Ovary (tissue), 9 donors: ENCODE results near the gene HES4. TPM values are rescaled to one million over a fixed set of nuclear protein-coding genes. Genes with fewer than 3 reads are reported as not detected.

Experiments
- DNase-seq, 5 donors: peaks; one replicate each; pipeline ENCODE4 v3.0.0-alpha.2; 2019 to 2020
- H3K27ac ChIP-seq, 2 donors: fragments of 200-600 bp; one replicate each; pipeline versions ENCODE4 v1.5.1 to v1.8.0; 2019 to 2022
- H3K27me3 ChIP-seq: fragments of 200-600 bp; one replicate; pipeline ENCODE4 v1.8.0; 2022
- H3K36me3 ChIP-seq: fragments of 200-600 bp; sonication (generic); one replicate; pipeline ENCODE4 v1.5.1; 2019
- H3K4me1 ChIP-seq: one replicate; pipeline ENCODE4 v1.8.1; 2013; ENCODE audit warnings: mild to moderate bottlenecking, moderate library complexity; ENCODE audit not compliant: insufficient read depth
- H3K4me3 ChIP-seq: fragments of 200-600 bp; sonication (generic); one replicate; pipeline ENCODE4 v1.5.1; 2017
- H3K9me3 ChIP-seq, 2 donors: fragments of 200-600 bp in 1 of 2; sonication (generic) in 1 of 2; one replicate each; pipeline versions ENCODE4 v1.5.1 to v1.8.1; 2013 to 2019; ENCODE audit warnings: mild to moderate bottlenecking in 1 of 2, moderate library complexity in 1 of 2
- EP300 ChIP-seq: sonication (generic); formaldehyde crosslinking; IDR thresholded peaks from one replicate; pipeline ENCODE4 v1.6.1; 2017; ENCODE audit warnings: antibody characterized with exemption
- POLR2A ChIP-seq: fragments of 450-650 bp; IDR thresholded peaks from one replicate; pipeline ENCODE4 v1.6.1; 2017; ENCODE audit warnings: antibody characterized with exemption, mild to moderate bottlenecking, moderate library complexity
- WGBS, 3 donors: extraction: QIAGEN DNeasy Blood & Tissue Kit in 1 of 3; methylation state at CpG; one replicate each; pipeline versions ENCODE4 v1.1.5 to v1.1.7; 2013 to 2017; 5-methylcytosine and 5-hydroxymethylcytosine counted together
- intact Hi-C, 4 donors: fragments of 100-400 bp; cut with DNase I; formaldehyde crosslinking; loops; one replicate each; pipeline versions ENCODE4 v1.11.0 to v1.15.1; 2022 to 2023
- polyA plus RNA-seq, 2 donors: library from polyadenylated mRNA; stranded (reverse); fragments of 200-250 nt in 1 of 2; fragments of 350-450 nt in 1 of 2; fragmentation: Illumina TruSeq in 1 of 2; extraction: RNeasy Lipid Tissue Mini Kit (QIAGEN cat#74804) in 1 of 2; gene quantifications; one replicate each; pipeline ENCODE4 v1.2.3, GENCODE V29; 2013 to 2014
- total RNA-seq, 7 donors: library from RNA; depleted of rRNA in 2 of 7; stranded (reverse); fragments of >200 nt in 2 of 7; fragmentation: NEBNext Ultra II Directional in 3 of 7; extraction: Animal tissue kit (Norgen Biotek cat#: 25700) in 3 of 7; gene quantifications; one replicate each; pipeline versions ENCODE4 v1.1.0 to v1.2.4, GENCODE V29; 2016 to 2023
- TF ChIP-seq, protein P1 (sequence below), 3 donors: fragments of 450-650 bp in 2 of 3; fragments of 200-600 bp in 1 of 3; IDR thresholded peaks; one replicate each; pipeline versions ENCODE4 v1.5.1 to v1.8.0; 2016 to 2022; ENCODE audit warnings: antibody characterized with exemption in 3 of 3, mild to moderate bottlenecking in 1 of 3
- donor health status: DM: no; HTN: no; CAD: no; lungs with moderate emphysema.
- donor health status: DM: no; HTN: no; CAD: no.
- donor health status: Bipolar disorder and iron deficiency.
- donor health status: DM: yes; HTN: yes; CAD: no.
- donor health status: DM: no; HTN: no; CAD: no.
- donor health status: DM: yes; HTN: yes; CAD: no.

The HES4 gene
- total and polyA plus RNA-seq, 9 donors, result 4.5 to 76.2 (median 7.3) TPM; not detected in 1

DNA sequence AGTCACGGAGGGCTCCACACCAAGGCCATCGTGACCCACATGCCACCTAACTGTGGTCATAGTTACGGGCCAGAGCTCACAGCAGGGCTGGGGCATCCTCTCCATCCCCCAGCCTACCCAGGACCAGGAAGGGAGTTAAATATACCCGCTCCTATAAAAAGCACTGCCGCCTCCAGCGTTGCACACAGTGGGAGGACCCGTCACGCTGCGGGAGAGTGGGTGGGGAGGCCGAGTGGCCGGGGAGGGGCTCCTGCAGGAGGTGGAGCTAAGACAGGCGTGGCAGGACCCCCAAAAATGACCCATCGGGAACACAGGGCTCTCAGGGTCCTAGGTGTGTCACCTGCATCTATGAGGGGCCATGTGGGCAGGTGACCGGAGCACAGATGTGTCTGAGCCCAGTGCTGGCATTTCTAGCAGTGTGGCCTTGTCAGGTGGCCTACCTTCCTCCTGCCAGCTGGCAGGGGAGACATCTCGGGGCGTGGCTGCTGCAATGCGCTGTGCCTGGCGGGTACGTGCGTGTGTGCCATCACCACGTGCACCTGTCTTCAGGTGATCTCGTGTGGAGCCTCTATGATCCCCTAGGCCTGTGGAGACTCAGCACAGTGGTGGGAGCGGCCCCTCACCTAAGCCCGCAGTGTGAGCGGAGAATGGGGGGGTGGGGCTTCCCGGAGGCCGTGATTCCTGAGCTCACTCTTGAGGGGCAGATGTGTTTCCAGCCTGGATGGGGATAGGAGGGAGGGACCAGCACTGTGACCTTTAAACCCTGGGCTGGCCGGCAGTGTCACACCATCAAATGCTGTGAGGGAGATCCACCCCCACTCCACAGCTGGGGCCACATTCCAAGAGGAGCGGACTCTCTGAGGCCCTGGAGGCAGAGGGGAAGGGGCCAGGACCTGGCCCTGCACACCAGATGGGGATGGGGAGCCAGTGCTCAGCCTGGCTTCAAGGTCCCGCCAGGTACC lies 37.8 kb upstream of the HES4 start:
- H3K36me3 ChIP-seq, result no peaks in the 10 kb centered on the region
- DNase-seq, result no peak
- no peaks in the 10 kb centered on the region for H3K27me3 ChIP-seq
- intact Hi-C loops, result no loop called here
- H3K4me3 ChIP-seq, result no peak overlapping the region
- no peaks in the 10 kb centered on the region for H3K9me3 ChIP-seq
- H3K27ac ChIP-seq, result no peak overlapping the region
- peaks cover 9% of the 10 kb centered on the region for H3K4me1 ChIP-seq
- TF ChIP-seq EP300 (no peak), POLR2A (no peak)
- TF ChIP-seq, protein P1, sequence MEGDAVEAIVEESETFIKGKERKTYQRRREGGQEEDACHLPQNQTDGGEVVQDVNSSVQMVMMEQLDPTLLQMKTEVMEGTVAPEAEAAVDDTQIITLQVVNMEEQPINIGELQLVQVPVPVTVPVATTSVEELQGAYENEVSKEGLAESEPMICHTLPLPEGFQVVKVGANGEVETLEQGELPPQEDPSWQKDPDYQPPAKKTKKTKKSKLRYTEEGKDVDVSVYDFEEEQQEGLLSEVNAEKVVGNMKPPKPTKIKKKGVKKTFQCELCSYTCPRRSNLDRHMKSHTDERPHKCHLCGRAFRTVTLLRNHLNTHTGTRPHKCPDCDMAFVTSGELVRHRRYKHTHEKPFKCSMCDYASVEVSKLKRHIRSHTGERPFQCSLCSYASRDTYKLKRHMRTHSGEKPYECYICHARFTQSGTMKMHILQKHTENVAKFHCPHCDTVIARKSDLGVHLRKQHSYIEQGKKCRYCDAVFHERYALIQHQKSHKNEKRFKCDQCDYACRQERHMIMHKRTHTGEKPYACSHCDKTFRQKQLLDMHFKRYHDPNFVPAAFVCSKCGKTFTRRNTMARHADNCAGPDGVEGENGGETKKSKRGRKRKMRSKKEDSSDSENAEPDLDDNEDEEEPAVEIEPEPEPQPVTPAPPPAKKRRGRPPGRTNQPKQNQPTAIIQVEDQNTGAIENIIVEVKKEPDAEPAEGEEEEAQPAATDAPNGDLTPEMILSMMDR (IDR thresholded peaks at IDR 0.05), result no peak
- WGBS, 3 donors, result 83 to 87% (median 86%) methylated on average over 30 of the region's 30 CpGs

DNA sequence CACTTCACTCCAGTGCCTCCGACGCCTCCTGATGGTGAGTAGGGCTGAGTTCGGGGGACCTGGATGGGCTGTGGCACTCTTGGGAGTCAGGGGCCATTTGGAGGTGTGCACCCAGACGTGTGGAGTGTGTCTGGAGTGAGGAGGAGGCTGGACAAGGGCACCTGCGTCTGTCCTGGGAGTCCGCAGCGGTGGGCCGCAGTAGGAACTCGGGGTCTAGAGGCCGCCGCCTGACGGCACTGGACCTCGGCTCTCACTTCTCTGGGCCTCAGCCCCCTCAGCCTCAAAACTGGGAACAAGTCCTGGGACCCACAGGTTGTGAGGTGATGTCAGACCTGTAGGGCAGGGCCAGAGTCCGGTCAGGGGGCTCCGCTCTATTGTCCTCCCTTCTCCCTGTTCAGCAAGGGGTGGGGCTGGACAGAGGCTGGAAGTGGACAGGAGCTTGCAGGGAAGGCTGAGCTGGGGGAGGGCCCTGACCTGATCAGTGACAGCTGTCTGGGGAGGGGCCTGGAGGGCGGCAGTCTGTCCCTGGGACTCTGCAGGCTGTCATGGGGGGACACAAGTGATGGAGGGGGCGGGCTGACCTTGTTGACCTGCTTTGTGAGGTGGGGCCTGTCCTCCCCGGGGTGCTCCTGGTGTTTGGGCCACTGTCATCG lies 35.5 kb upstream of the HES4 start:
- H3K4me1 ChIP-seq, result peaks cover 9% of the 10 kb centered on the region
- intact Hi-C loops, result no loop called here
- no peaks in the 10 kb centered on the region for H3K9me3 ChIP-seq
- no peak overlapping the region for H3K27ac ChIP-seq
- WGBS, 3 donors, result 91 to 95% (median 94%) methylated on average over 19 of the region's 19 CpGs
- H3K4me3 ChIP-seq, result no peak overlapping the region
- TF ChIP-seq POLR2A (no peak), EP300 (no peak)
- TF ChIP-seq, protein P1 (IDR thresholded peaks at IDR 0.05), result no peak
- no peak for DNase-seq
- H3K27me3 ChIP-seq, result no peaks in the 10 kb centered on the region
- H3K36me3 ChIP-seq, result no peaks in the 10 kb centered on the region

DNA sequence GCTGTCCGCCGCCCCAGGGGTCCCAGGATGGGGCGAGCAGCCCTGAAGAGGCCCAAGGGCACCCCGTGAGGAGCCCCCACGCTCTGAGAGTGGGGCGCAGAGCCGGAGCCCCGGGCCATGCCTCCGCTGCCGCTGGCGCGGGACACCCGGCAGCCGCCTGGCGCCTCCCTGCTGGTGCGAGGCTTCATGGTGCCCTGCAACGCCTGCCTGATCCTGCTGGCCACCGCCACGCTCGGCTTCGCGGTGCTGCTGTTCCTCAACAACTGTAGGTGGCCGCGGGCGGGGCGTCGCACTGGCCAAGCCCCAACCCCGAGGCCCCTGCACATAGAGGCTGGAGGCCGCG lies 34.5 kb upstream of the HES4 start:
- Histone ChIP-seq H3K4me1 (peaks cover 3% of the 10 kb centered on the region), H3K36me3 (no peaks in the 10 kb centered on the region), H3K27ac (no peak overlapping the region), H3K9me3 (no peaks in the 10 kb centered on the region), H3K4me3 (no peak overlapping the region), H3K27me3 (no peaks in the 10 kb centered on the region)
- intact Hi-C loops, result no loop called here
- WGBS, 3 donors, result 36 to 59% (median 44%) methylated on average over 20 to 30 of the region's 30 CpGs
- TF ChIP-seq EP300, result no peak
- TF ChIP-seq, protein P1 (IDR thresholded peaks at IDR 0.05), result no peak
- no peak for TF ChIP-seq POLR2A
- DNase-seq, result no peak

DNA sequence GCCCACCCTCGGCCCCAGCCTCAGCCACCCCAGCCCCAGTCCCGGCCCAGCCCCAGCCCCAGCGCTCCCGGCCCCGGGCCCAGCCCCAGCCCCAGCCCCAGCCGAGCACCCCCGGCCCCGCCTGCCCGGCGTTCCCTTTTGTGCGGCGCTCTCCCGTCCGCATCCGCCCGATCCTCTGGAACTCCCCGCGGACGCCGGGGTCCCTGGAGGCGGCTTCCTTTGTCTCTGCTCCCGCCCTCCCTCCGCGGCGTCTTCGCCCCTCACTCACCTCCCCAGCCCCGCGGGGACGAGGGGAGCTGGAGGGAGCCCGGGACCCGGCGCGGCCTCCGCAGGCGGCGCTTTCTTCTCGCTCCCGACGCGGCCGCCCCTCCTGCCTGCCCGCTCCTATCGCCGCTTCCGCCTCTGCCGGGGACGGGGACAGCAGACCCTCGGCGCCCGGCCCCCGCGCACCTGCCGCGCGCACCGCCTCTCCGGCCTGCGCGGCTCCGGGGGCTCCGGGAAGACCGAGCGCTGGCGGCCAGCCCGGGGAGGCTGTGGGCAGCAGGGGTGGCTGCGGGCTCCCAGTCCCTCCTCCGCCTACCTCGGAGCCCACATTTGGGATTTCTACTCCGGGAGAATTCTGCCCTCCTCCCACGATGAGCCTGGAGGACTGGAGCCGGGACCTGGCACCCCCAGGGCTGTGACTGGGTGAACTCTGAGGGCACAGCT lies 34.0 kb upstream of the HES4 start:
- Histone ChIP-seq H3K36me3 (no peaks in the 10 kb centered on the region), H3K27ac (no peak overlapping the region), H3K4me1 (peaks cover 3% of the 10 kb centered on the region), H3K4me3 (peak overlapping the region; percentile 12), H3K27me3 (no peaks in the 10 kb centered on the region), H3K9me3 (no peaks in the 10 kb centered on the region)
- intact Hi-C loops, result no loop called here
- 2 to 5% (median 3%) methylated on average over 57 to 71 of the region's 71 CpGs for WGBS, 3 donors
- TF ChIP-seq POLR2A (no peak), EP300 (no peak)
- no peak for DNase-seq
